NCI-H2196 treated with DMSO at 0.1 percent for 48 hours (cell line): ENCODE results near the gene DHRS7B.

Source experiments
- DNase-seq: peaks from one replicate; lab custom pipeline; 2025; ENCODE audit not compliant: unreplicated experiment; lab: John Stamatoyannopoulos, UW

Gene DHRS7B

GRCh38 chr17:21149621-21150020, 22.9 kb downstream of the DHRS7B start:
- no peak for DNase-seq

DNA sequence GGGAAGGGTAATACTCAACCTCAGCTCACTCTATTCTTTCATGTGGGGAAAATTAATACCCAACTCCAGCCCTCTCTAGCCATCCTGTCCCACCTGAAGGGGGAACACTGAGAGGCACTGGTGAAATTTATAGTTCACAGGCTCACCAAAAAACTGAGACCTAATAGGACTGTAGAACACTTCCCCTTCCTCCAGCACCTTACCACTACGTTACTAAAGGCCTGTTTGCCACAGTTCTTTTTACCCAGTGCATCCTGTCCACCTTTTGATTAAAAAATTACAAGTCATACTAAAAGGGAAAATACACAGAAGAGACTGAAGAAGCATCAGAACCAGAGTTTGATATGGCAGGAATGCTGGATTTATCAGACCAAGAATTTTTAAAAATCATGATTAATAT, 26.0 kb downstream of the DHRS7B start:
- DNase-seq: no peak

- no peak for DNase-seq
These were observed 31.0 kb downstream of the DHRS7B start for GRCh38 chr17:21157586-21158370.

DNA sequence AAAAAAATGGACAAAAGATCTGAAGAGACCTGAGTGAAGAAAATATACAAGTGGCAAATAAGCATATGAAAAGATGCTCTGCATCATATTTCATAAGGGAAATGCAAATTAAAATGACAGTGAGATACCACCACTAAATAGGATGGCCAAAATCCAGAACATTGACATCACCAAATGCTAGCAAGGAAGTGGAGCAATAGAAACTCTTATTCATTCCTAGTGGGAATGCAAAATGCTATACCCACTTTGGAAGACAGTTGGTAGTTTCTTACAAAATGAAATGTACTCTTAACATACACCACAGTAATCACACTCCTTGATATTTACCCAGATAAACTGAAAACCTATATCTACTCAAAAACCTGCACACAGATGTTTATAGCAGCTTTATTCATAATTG, 33.6 kb downstream of the DHRS7B start:
- DNase-seq: no peak

- DNase-seq: no peak
These were observed 35.0 kb downstream of the DHRS7B start for GRCh38 chr17:21161498-21162393.

GRCh38 chr17:21162394-21162775, 35.6 kb downstream of the DHRS7B start:
- DNase-seq: no peak

GRCh38 chr17:21163101-21163500, 36.3 kb downstream of the DHRS7B start:
- DNase-seq: no peak

GRCh38 chr17:21164216-21164615, 37.5 kb downstream of the DHRS7B start:
- DNase-seq: no peak

DNA sequence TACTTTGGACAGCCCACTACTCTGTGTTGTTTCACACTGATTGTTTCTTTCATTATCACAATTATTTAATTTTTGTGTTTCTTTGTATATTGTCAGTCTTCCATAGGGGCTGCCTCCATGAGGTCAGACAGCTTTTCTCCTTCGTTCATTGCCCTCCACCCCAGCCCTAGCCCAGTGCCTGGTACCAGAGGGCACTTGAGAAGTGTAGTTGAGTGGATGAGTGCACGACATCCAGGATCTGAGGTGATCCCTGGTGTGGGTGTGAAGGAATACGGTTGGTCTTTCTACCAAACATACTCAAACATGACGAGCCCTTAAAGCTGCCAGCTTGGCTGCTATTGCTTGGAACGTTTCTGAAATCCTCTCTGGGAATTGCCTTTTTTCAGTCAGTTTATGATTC, 37.9 kb downstream of the DHRS7B start:
- no peak for DNase-seq

DNA sequence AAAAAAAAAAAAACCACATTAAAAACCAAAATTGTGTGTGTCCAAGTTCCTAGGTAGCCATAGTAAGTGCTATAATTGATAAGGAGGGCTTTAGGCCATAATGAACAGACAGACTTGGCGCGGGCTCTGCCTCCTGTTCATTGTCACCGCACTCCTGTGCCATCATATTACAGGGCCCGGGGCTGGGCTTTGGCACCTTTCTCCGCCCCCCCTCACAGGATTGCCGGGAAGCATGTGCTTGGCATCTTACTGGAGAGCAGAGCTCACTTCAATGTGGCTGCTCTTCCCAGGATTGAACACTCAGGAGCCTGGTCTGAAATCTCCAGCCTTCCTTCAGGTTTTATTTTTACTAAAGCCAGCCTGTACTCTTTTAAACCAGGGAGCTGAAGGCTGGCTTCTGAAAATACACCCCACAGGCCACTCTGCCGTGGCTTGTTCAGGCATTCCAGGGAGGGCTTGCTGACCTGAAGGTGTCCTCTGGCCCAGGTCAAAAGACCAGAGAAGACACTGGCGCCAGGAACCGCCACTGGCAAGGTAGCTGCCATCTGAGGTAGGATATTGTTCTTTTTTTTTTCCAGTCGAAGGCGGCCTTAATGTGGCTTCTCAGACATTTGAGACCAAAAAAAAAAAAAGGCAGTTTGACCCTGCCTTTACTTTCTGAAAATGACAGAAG, 39.3 kb downstream of the DHRS7B start:
- no peak for DNase-seq

DNA sequence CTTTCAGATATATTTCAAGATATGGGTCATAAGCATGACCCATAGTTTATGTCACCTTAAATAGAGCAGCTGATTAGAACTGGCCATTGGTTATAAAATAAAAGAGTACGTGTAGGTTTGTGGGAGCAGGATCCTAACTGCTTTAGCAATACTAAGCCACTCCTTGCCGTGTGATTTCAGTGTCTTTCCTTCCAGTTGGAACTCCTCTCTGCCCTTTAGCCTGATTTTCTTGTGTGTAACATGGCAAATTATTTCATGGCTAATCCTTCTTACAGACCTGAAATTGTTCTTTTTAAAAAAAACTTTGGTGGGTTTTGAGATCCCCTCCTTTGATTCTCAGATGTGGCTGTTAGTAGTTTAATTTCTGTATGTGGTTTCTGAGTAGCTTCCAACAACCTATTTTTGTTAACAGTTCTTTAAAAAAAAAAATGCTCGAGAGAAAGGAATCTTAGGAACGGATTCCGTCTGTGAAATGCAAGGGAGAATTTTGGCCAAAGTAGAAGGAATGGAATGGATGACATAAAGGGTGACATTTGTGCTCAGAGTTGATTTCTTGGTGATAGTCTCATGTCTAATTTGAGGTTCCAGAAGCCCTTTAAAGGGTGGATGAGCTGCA, 39.9 kb downstream of the DHRS7B start:
- no peak for DNase-seq

- DNase-seq: no peak
These were observed 40.5 kb downstream of the DHRS7B start for GRCh38 chr17:21167303-21167702.

DNA sequence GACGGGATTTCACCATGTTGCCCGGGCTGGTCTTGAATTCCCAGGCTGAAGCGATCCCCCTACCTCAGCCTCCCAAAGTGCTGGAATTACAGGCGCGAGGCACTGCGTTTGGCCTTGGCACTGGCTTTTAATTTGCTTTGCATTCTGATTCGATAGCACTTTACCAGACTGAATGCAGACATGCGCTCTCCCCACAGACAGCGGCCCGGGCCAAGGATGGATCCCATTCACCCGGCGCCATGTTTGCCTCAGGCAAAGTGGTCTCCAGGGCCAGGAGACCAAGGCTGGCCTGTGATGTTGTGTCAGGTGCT, 41.7 kb downstream of the DHRS7B start:
- DNase-seq: no peak

DNA sequence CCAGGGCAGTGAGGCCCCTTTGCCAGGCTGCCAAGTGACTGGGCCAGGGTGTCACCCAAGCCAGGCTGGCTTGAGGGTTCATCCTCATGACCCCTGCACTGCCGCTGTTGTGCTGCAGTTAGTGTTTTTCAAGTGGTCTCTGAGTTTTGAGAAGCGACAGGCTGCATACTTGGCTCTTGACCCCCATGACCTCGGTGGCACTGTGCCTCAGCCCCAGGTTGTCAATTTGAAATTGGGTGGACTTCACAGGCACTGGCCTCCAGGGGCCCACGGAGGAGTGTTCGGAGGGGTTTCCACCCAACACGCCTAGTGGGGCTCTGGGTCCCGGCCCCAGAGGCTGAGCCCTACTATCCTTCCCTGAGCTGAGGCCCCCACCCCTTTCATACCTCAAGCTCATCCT, 42.7 kb downstream of the DHRS7B start:
- DNase-seq: no peak

- DNase-seq: no peak
These were observed 44.0 kb downstream of the DHRS7B start for GRCh38 chr17:21170809-21171208.

DNA sequence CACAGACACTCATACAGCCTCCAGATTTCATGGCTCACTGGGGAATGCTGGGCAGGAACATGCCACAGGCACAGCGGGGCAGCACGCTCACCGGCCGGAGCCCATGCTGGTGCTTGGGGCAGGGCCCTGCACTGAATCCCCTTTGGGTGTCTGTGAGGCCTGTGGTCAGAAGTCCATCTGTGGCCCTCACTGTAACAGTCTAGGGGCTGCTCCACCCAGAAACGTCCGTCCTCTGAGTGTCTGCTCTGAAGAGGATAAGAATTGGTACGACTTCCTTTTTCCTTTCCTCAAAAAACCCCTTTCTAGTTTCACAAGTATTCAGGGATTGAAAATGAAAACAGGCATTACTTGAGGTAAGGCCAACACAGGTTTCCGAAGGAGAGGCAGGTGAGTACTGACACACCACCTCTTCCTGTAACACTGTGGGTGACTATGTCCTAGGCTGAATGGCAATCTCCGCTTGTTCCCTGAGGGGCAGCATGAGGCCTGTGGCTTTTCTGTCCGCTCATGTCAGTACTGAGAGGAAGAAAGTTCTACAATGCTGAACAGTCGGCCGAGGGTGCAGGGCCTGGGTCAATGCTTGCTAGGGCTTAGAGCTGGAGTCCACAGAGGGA, 44.7 kb downstream of the DHRS7B start:
- DNase-seq: no peak

- no peak for DNase-seq
These were observed 45.3 kb downstream of the DHRS7B start for GRCh38 chr17:21171970-21172510.

GRCh38 chr17:21172846-21173245, 46.1 kb downstream of the DHRS7B start:
- no peak for DNase-seq

- DNase-seq: no peak
These were observed 46.8 kb downstream of the DHRS7B start for GRCh38 chr17:21173543-21173942.

DNA sequence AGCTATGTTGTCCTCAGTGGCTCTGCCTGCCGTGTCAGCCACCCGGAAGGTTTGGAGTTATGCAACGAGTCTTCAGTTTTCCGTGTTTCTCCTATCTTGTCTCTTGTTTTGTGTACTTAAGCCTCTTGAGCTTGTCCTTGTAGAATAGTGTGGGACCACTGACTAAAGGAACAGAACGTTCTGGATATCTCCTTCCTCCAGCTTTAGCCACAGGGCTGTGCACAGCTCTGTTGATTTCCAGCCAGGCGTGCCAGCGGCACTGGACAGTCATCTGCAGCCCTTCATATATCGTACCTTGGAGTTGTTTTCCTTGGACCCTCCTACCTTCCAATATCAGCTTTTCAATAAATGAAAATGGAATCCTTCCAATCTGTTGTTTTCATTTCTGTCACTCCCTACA, 47.4 kb downstream of the DHRS7B start:
- no peak for DNase-seq

GRCh38 chr17:21174713-21175112, 47.9 kb downstream of the DHRS7B start:
- no peak for DNase-seq
